ENCODE results near the gene TBC1D22A. TPM values are rescaled to one million over a fixed set of nuclear protein-coding genes. Genes with fewer than 3 reads are reported as not detected.

TBC1D22A gene
- polyA plus RNA-seq, 1 experiment: 19.8 TPM

GRCh38 chr22:47142427-47143046, 380.1 kb downstream of the TBC1D22A start:
- Histone ChIP-seq H3K27ac (ENCODE audit: low read depth, low read length) (no peak overlapping the region), H3K4me3 (ENCODE audit: low read depth, low read length) (no peak overlapping the region), H3K9me3 (ENCODE audit: control insufficient read depth, insufficient read depth, low read length) (no peaks in the 10 kb centered on the region; the same call in 1 of the 2 replicates), H3K27me3 (ENCODE audit: control insufficient read depth, insufficient read depth, low read length) (no peaks in the 10 kb centered on the region)
- no peak for DNase-seq (ENCODE audit: low read depth, low spot score)
- CTCF ChIA-PET: no interaction called here
- POLR2A ChIA-PET: no interaction called here
- TF ChIP-seq CTCF (IDR thresholded peaks at IDR 0.05; ENCODE audit: low read depth, low read length): no peak

- Histone ChIP-seq H3K27ac (ENCODE audit: low read depth, low read length) (no peak overlapping the region), H3K27me3 (ENCODE audit: control insufficient read depth, insufficient read depth, low read length) (no peaks in the 10 kb centered on the region), H3K9me3 (ENCODE audit: control insufficient read depth, insufficient read depth, low read length) (no peaks in the 10 kb centered on the region; the same call in 1 of the 2 replicates), H3K4me3 (ENCODE audit: low read depth, low read length) (no peak overlapping the region)
- ChIA-PET POLR2A (no interaction called here), CTCF (no interaction called here)
- no peak for DNase-seq (ENCODE audit: low read depth, low spot score)
- no peak for TF ChIP-seq CTCF (IDR thresholded peaks at IDR 0.05; ENCODE audit: low read depth, low read length)
These were observed 380.9 kb downstream of the TBC1D22A start for GRCh38 chr22:47143249-47143938.

GRCh38 chr22:47144076-47144765, 381.8 kb downstream of the TBC1D22A start:
- ChIA-PET POLR2A (no interaction called here), CTCF (no interaction called here)
- Histone ChIP-seq H3K27ac (ENCODE audit: low read depth, low read length) (no peak overlapping the region), H3K4me3 (ENCODE audit: low read depth, low read length) (no peak overlapping the region), H3K27me3 (ENCODE audit: control insufficient read depth, insufficient read depth, low read length) (no peaks in the 10 kb centered on the region), H3K9me3 (ENCODE audit: control insufficient read depth, insufficient read depth, low read length) (no peaks in the 10 kb centered on the region; the same call in 1 of the 2 replicates)
- no peak for DNase-seq (ENCODE audit: low read depth, low spot score)
- no peak for TF ChIP-seq CTCF (IDR thresholded peaks at IDR 0.05; ENCODE audit: low read depth, low read length)

- Histone ChIP-seq H3K9me3 (ENCODE audit: control insufficient read depth, insufficient read depth, low read length) (no peaks in the 10 kb centered on the region; the same call in 1 of the 2 replicates), H3K4me3 (ENCODE audit: low read depth, low read length) (no peak overlapping the region), H3K27me3 (ENCODE audit: control insufficient read depth, insufficient read depth, low read length) (no peaks in the 10 kb centered on the region), H3K27ac (ENCODE audit: low read depth, low read length) (no peak overlapping the region)
- DNase-seq (ENCODE audit: low read depth, low spot score): no peak
- ChIA-PET CTCF (no interaction called here), POLR2A (no interaction called here)
- TF ChIP-seq CTCF (IDR thresholded peaks at IDR 0.05; ENCODE audit: low read depth, low read length): no peak
These were observed 382.5 kb downstream of the TBC1D22A start for GRCh38 chr22:47144791-47145425.

All from AG04450 (cell line).